H1 (cell line): ENCODE results near the gene JMJD1C. TPM values are rescaled to one million over a fixed set of nuclear protein-coding genes. Genes with fewer than 3 reads are reported as not detected.

Experiments
- CTCF ChIA-PET: fragments of 300-600 bp; sonication (Branson Sonifier 250); formaldehyde crosslinking; loops from one replicate; lab custom pipeline; 2021; ENCODE audit not compliant: partially characterized antibody; lab: Charles Lee
- POLR2A ChIA-PET: fragments of 300-600 bp; sonication (Branson Sonifier 250); formaldehyde crosslinking; loops from one replicate; lab custom pipeline; 2021; ENCODE audit warnings: inconsistent platforms; ENCODE audit not compliant: partially characterized antibody; lab: Charles Lee
- DNase-seq, 2 experiments: peaks; one replicate each; pipeline versions ENCODE4 v3.0.0 to v3.0.0-alpha.2; 2010 to 2022; ENCODE audit warnings: low spot score in 2 of 2, low read depth in 1 of 2, mixed read lengths in 1 of 2
- FAIRE-seq: peaks from 2 replicates; lab custom pipeline; 2011; peaks lifted over from hg19 to GRCh38; lab: Jason Lieb, UNC
- H2AFZ ChIP-seq: 2 replicates; pipeline ENCODE4 v1.8.1; 2012; ENCODE audit warnings: low read length, inconsistent platforms
- H2AK5ac ChIP-seq: 2 replicates; pipeline ENCODE4 v1.6.1; 2013; ENCODE audit warnings: low read depth, low read length
- H2BK120ac ChIP-seq: replicated peaks from 2 replicates; pipeline ENCODE3; 2013; ENCODE audit warnings: low read depth, low read length, inconsistent platforms
- H2BK12ac ChIP-seq: 2 replicates; pipeline ENCODE4 v1.6.1; 2013; ENCODE audit warnings: low read depth, low read length
- H2BK15ac ChIP-seq: 2 replicates; pipeline ENCODE4 v1.6.1; 2013; ENCODE audit warnings: low read length
- H2BK20ac ChIP-seq: 2 replicates; pipeline ENCODE4 v1.6.1; 2013; ENCODE audit warnings: low read length
- H2BK5ac ChIP-seq: 2 replicates; pipeline ENCODE4 v1.6.1; 2013; ENCODE audit warnings: low read depth, low read length
- H3K14ac ChIP-seq: 2 replicates; pipeline ENCODE4 v1.6.1; 2013; ENCODE audit warnings: inconsistent platforms; ENCODE audit not compliant: insufficient read length
- H3K18ac ChIP-seq: 2 replicates; pipeline ENCODE4 v1.6.1; 2013; ENCODE audit warnings: low read length; ENCODE audit errors: extremely low read depth
- H3K23ac ChIP-seq: 2 replicates; pipeline ENCODE4 v1.6.1; 2013; ENCODE audit warnings: inconsistent platforms; ENCODE audit not compliant: insufficient read length
- H3K23me2 ChIP-seq: 2 replicates; pipeline ENCODE4 v1.6.1; 2013; ENCODE audit warnings: low read depth, low read length
- H3K27ac ChIP-seq: 2 replicates; pipeline ENCODE4 v1.6.1; 2011; ENCODE audit warnings: low read depth, low read length, inconsistent platforms
- H3K27me3 ChIP-seq, 4 experiments: replicated peaks in 1 of 4; 1 replicate in 1 of 4; 2 replicates in 3 of 4; pipeline versions ENCODE4 v1.6.1 to v1.8.1; 2011 to 2013; ENCODE audit warnings: low read length in 3 of 4, mild to moderate bottlenecking in 3 of 4, inconsistent platforms in 2 of 4, mixed read lengths in 2 of 4, moderate library complexity in 1 of 4; ENCODE audit not compliant: control insufficient read depth in 3 of 4, insufficient read depth in 3 of 4; ENCODE audit errors: extremely low read depth in 1 of 4
- H3K36me3 ChIP-seq, 4 experiments: 2 replicates each; pipeline versions ENCODE4 v1.6.1 to v1.8.1; 2011 to 2013; ENCODE audit warnings: mild to moderate bottlenecking in 4 of 4, low read length in 3 of 4, moderate library complexity in 2 of 4, control low read depth in 1 of 4, inconsistent platforms in 1 of 4; ENCODE audit not compliant: insufficient read depth in 4 of 4, control insufficient read depth in 2 of 4
- H3K4ac ChIP-seq: replicated peaks from 2 replicates; pipeline ENCODE3; 2013; ENCODE audit warnings: low read length, low read depth, mixed read lengths, inconsistent platforms; ENCODE audit not compliant: insufficient read length
- H3K4me1 ChIP-seq, 4 experiments: replicated peaks in 1 of 4; 1 replicate in 1 of 4; 2 replicates in 3 of 4; pipeline versions ENCODE4 v1.6.1 to v1.8.1; 2011 to 2013; ENCODE audit warnings: low read length in 3 of 4, inconsistent platforms in 2 of 4, mixed read lengths in 1 of 4; ENCODE audit not compliant: insufficient read depth in 4 of 4, control insufficient read depth in 3 of 4
- H3K4me2 ChIP-seq, 2 experiments: 2 replicates each; pipeline versions ENCODE4 v1.6.1 to v1.8.1; 2011 to 2013; ENCODE audit warnings: low read depth in 2 of 2, low read length in 2 of 2, control low read depth in 1 of 2, inconsistent platforms in 1 of 2, mild to moderate bottlenecking in 1 of 2; ENCODE audit not compliant: insufficient read depth in 1 of 2
- H3K4me3 ChIP-seq, 4 experiments: fragments of 200-600, 300-600 bp in 1 of 4; sonication (generic), shearing (Covaris generic), sonication (Bioruptor Twin) in 1 of 4; 2 replicates each; pipeline versions ENCODE4 v1.5.1 to v1.8.1; 2011 to 2016; ENCODE audit warnings: low read length in 4 of 4, low read depth in 3 of 4, control low read depth in 2 of 4, inconsistent platforms in 2 of 4, mild to moderate bottlenecking in 2 of 4, mixed read lengths in 1 of 4, moderate library complexity in 1 of 4; ENCODE audit not compliant: insufficient read depth in 2 of 4; ENCODE audit errors: extremely low read depth in 1 of 4
- H3K56ac ChIP-seq: replicated peaks from 2 replicates; pipeline ENCODE3; 2013; ENCODE audit warnings: low read depth, mild to moderate bottlenecking, mixed read lengths, low read length, inconsistent platforms; ENCODE audit not compliant: insufficient read length
- H3K79me1 ChIP-seq: 2 replicates; pipeline ENCODE4 v1.6.1; 2013; ENCODE audit warnings: low read depth, low read length, control low read depth
- H3K79me2 ChIP-seq, 2 experiments: 2 replicates each; pipeline versions ENCODE4 v1.6.1 to v1.8.1; 2012 to 2013; ENCODE audit warnings: low read length in 2 of 2, mild to moderate bottlenecking in 2 of 2, inconsistent platforms in 1 of 2; ENCODE audit not compliant: insufficient read depth in 2 of 2, control insufficient read depth in 1 of 2
- H3K9ac ChIP-seq, 4 experiments: replicated peaks in 1 of 4; 1 replicate in 1 of 4; 2 replicates in 3 of 4; pipeline versions ENCODE4 v1.6.1 to v1.8.1; 2011 to 2013; ENCODE audit warnings: low read depth in 3 of 4, low read length in 3 of 4, control low read depth in 2 of 4, mild to moderate bottlenecking in 2 of 4, moderate library complexity in 2 of 4, inconsistent platforms in 1 of 4; ENCODE audit errors: extremely low read depth in 1 of 4
- H3K9me3 ChIP-seq, 2 experiments: 2 replicates each; pipeline versions ENCODE4 v1.6.1 to v1.8.1; 2012 to 2013; ENCODE audit warnings: mild to moderate bottlenecking in 2 of 2, moderate library complexity in 2 of 2, control low read depth in 1 of 2, inconsistent platforms in 1 of 2, low read depth in 1 of 2, low read length in 1 of 2, mixed read lengths in 1 of 2; ENCODE audit not compliant: insufficient read depth in 2 of 2
- H4K20me1 ChIP-seq, 2 experiments: replicated peaks in 1 of 2; 2 replicates each; pipeline versions ENCODE3 to v1.8.1; 2011 to 2013; ENCODE audit warnings: inconsistent platforms in 2 of 2, low read length in 2 of 2, mild to moderate bottlenecking in 1 of 2; ENCODE audit not compliant: insufficient read depth in 2 of 2, control insufficient read depth in 1 of 2
- H4K5ac ChIP-seq: 2 replicates; pipeline ENCODE4 v1.6.1; 2013; ENCODE audit warnings: low read length, low read depth, mixed read lengths, inconsistent platforms; ENCODE audit not compliant: insufficient read length
- H4K8ac ChIP-seq: 2 replicates; pipeline ENCODE4 v1.8.0; 2013; ENCODE audit warnings: mild to moderate bottlenecking, moderate library complexity, low read length, inconsistent platforms; ENCODE audit not compliant: insufficient read depth; ENCODE audit errors: extremely low read depth
- H4K91ac ChIP-seq: replicated peaks from 2 replicates; pipeline ENCODE3; 2013; ENCODE audit warnings: low read length, mixed read lengths, inconsistent platforms; ENCODE audit not compliant: insufficient read length
- CBX8 ChIP-seq: fragments of 300-800, 300-1000 bp; sonication (generic); IDR thresholded peaks from 2 replicates; pipeline ENCODE4 v1.7.1; 2016; ENCODE audit warnings: low read depth, low read length, borderline replicate concordance
- EZH2 ChIP-seq: fragments of 200-600 bp; sonication (generic); IDR thresholded peaks from 2 replicates; pipeline ENCODE4 v1.7.1; 2012; ENCODE audit warnings: low read depth, mild to moderate bottlenecking, moderate library complexity, low read length, inconsistent platforms; ENCODE audit not compliant: severe bottlenecking
- JUND ChIP-seq: IDR thresholded peaks from 2 replicates; pipeline ENCODE4 v1.6.1; 2011; ENCODE audit warnings: mild to moderate bottlenecking, improper control_type of control experiment, low read length
- RNF2 ChIP-seq: fragments of 200-900, 300-1000 bp; sonication (generic); IDR thresholded peaks from 2 replicates; pipeline ENCODE4 v1.7.1; 2016; ENCODE audit warnings: borderline replicate concordance, low read depth, mild to moderate bottlenecking, antibody characterized with exemption, low read length; ENCODE audit not compliant: poor library complexity, severe bottlenecking; ENCODE audit errors: missing control alignments
- SIX5 ChIP-seq: IDR thresholded peaks from 2 replicates; pipeline ENCODE4 v1.6.1; 2011; ENCODE audit warnings: mild to moderate bottlenecking, low read depth, low read length
- SUZ12 ChIP-seq: fragments of 200-600 bp; sonication (generic); IDR thresholded peaks from 2 replicates; pipeline ENCODE4 v1.6.1; 2012; ENCODE audit warnings: mild to moderate bottlenecking, inconsistent platforms, low read length, moderate library complexity, mixed read lengths
- TBP ChIP-seq: IDR thresholded peaks from 2 replicates; pipeline ENCODE4 v1.6.1; 2011; ENCODE audit warnings: low read depth, low read length, improper control_type of control experiment
- TCF12 ChIP-seq: IDR thresholded peaks from 2 replicates; pipeline ENCODE4 v1.6.1; 2011; ENCODE audit warnings: low read depth, mild to moderate bottlenecking, low read length
- WGBS, 2 experiments: shearing (Covaris generic) in 1 of 2; methylation state at CpG; one replicate each; pipeline versions ENCODE4 v1.1.6 to v1.1.7; 2013 to 2015; ENCODE audit warnings: low lambda C conversion rate in 2 of 2, mixed read lengths in 2 of 2, inconsistent platforms in 1 of 2, low coverage in 1 of 2, missing lambda C conversion rate in 1 of 2; ENCODE audit not compliant: insufficient replicate concordance in 2 of 2, insufficient coverage in 1 of 2, insufficient read length in 1 of 2; ENCODE audit errors: extremely low coverage in 1 of 2, missing lambda C conversion rate in 1 of 2; 5-methylcytosine and 5-hydroxymethylcytosine counted together
- polyA plus RNA-seq, 7 experiments: library from polyadenylated mRNA; depleted of rRNA in 3 of 7; stranded (reverse) in 5 of 7; unstranded in 2 of 7; fragments of >200 nt in 5 of 7; fragments of 200-250 nt in 2 of 7; gene quantifications; 1 replicate in 5 of 7; 2 replicates in 1 of 7; 4 replicates in 1 of 7; pipeline versions ENCODE4 v1.2.1 to v1.2.3, GENCODE V29; 2011 to 2013; ENCODE audit warnings: missing spikeins in 2 of 7, mixed read lengths in 2 of 7
- total RNA-seq: library from RNA; stranded (reverse); fragmentation: NEBNext Ultra II Directional; extraction: Animal tissue kit (Norgen Biotek cat#: 25700); gene quantifications from 2 replicates; pipeline ENCODE4 v1.2.1, GENCODE V29; 2021
- TF ChIP-seq, protein P1 (sequence below), 3 experiments: IDR thresholded peaks; 1 replicate in 2 of 3; 2 replicates in 1 of 3; pipeline versions ENCODE4 v1.5.1 to v1.6.1; 2011; ENCODE audit warnings: low read length in 3 of 3, mild to moderate bottlenecking in 3 of 3, inconsistent platforms in 2 of 3, low read depth in 1 of 3, moderate library complexity in 1 of 3; ENCODE audit not compliant: insufficient read depth in 1 of 3; ENCODE audit errors: control extremely low read depth in 1 of 3
- TF ChIP-seq, protein P2 (sequence below): IDR thresholded peaks from 2 replicates; pipeline ENCODE4 v1.6.1; 2012; ENCODE audit warnings: inconsistent platforms

The JMJD1C gene
- total and polyA plus RNA-seq, 2 of the 8 experiments (the other 6 are each of a cell fraction or from before 2014, with no cell fraction given) = 54.5 to 210 TPM

- CTCF ChIA-PET = interaction anchor here (0.6 to 1.1 kb wide), 2 partner anchors 52 to 409 kb away, joined by 3 to 4 read pairs; no protein-coding TSS in a partner anchor
- Histone ChIP-seq H3K4ac (no peak overlapping the region), H3K27ac (no peak overlapping the region), H3K23me2 (no peaks in the 10 kb centered on the region), H4K20me1 (peaks cover 9 to 20% of the 10 kb centered on the region in 2 experiments), H3K4me2 (no peak overlapping the region), H2BK20ac (no peak overlapping the region), H3K14ac (no peak overlapping the region), H4K5ac (no peak overlapping the region), H2BK5ac (no peak overlapping the region), H3K4me1 (peaks cover 0 to 6% (median 0%) of the 10 kb centered on the region in 4 experiments; a peak in 1 of 7 replicates), H3K23ac (no peak overlapping the region), H2AK5ac (no peak overlapping the region), H3K9ac (peak overlapping the region in 1 of 4 experiments; percentile 8; a peak in 1 of 7 replicates), H4K8ac (no peak overlapping the region), H4K91ac (no peak overlapping the region), H3K36me3 (peaks cover 3 to 19% (median 11%) of the 10 kb centered on the region in 4 experiments; a peak in 6 of 8 replicates), H2BK12ac (no peak overlapping the region), H2BK120ac (no peak overlapping the region), H3K56ac (no peak overlapping the region), H3K79me1 (peaks cover 3% of the 10 kb centered on the region; the same call in 1 of the 2 replicates), H2BK15ac (no peak overlapping the region), H2AFZ (no peak overlapping the region), H3K27me3 (no peaks in the 10 kb centered on the region), H3K4me3 (no peak overlapping the region), H3K79me2 (peaks cover 0 to 97% of the 10 kb centered on the region in 2 experiments; a peak in 3 of 4 replicates), H3K9me3 (no peaks in the 10 kb centered on the region), H3K18ac (no peak overlapping the region)
- 83% methylated on average over 5 of the region's 5 CpGs; no CpG with 5 or more reads in 1 of the 2 experiments for WGBS, 2 experiments
- no peak for DNase-seq
- FAIRE-seq = no peak
- POLR2A ChIA-PET = interaction anchor here (0.6 to 2.0 kb wide), 5 partner anchors 11 to 57 kb away, joined by 3 to 4 read pairs (median 3); no protein-coding TSS in a partner anchor
- TF ChIP-seq TBP = no peak
- TF ChIP-seq SIX5 = no peak
- TF ChIP-seq TCF12 = no peak
- TF ChIP-seq JUND = no peak
- no peak for TF ChIP-seq SUZ12
- TF ChIP-seq CBX8 = no peak
- no peak for TF ChIP-seq RNF2
- no peak for TF ChIP-seq EZH2
- TF ChIP-seq, protein P1, sequence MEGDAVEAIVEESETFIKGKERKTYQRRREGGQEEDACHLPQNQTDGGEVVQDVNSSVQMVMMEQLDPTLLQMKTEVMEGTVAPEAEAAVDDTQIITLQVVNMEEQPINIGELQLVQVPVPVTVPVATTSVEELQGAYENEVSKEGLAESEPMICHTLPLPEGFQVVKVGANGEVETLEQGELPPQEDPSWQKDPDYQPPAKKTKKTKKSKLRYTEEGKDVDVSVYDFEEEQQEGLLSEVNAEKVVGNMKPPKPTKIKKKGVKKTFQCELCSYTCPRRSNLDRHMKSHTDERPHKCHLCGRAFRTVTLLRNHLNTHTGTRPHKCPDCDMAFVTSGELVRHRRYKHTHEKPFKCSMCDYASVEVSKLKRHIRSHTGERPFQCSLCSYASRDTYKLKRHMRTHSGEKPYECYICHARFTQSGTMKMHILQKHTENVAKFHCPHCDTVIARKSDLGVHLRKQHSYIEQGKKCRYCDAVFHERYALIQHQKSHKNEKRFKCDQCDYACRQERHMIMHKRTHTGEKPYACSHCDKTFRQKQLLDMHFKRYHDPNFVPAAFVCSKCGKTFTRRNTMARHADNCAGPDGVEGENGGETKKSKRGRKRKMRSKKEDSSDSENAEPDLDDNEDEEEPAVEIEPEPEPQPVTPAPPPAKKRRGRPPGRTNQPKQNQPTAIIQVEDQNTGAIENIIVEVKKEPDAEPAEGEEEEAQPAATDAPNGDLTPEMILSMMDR (IDR thresholded peaks at IDR 0.05; ENCODE audit: control extremely low read depth in 1 of 3, insufficient read depth in 1 of 3, low read depth in 1 of 3, low read length in 3 of 3) = no peak
- TF ChIP-seq, protein P2, sequence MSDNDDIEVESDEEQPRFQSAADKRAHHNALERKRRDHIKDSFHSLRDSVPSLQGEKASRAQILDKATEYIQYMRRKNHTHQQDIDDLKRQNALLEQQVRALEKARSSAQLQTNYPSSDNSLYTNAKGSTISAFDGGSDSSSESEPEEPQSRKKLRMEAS = no peak
These were observed 246.0 kb downstream of the JMJD1C start for GRCh38 chr10:63219749-63220148.
